AG09319 (cell line): Measurements from ENCODE around the gene TBC1D22A.

Source experiments
- DNase-seq: peaks from one replicate; pipeline ENCODE4 v3.0.0-alpha.2; 2010; ENCODE audit warnings: low read depth; ENCODE audit errors: extremely low read depth
- CTCF ChIP-seq: IDR thresholded peaks from 2 replicates; pipeline ENCODE4 v1.5.1; 2011; ENCODE audit warnings: low read depth, mild to moderate bottlenecking, inconsistent platforms, low read length, moderate library complexity

TBC1D22A gene

DNA sequence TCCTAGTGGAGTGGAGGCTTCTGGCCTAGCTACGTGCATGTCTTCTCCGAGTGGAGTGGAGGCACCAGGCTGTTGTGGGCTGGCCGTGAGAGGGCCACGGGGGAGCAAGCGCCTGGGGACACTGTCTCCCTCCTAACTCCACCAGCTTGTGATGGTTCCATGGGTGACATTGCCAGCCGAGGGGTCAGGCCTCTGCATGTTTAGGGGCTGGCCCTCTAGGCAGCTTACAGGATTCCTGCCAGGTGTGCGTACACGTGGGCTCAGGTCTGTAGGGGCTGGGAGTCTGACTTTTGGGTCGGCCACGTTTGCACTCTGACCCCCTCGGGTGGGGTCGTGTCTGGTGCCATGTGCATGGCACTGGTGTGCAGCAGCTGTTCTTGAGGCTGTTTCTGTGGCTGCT, 31.6 kb downstream of the TBC1D22A start:
- no peak for DNase-seq

GRCh38 chr22:46794491-46794890, 32.0 kb downstream of the TBC1D22A start:
- no peak for TF ChIP-seq CTCF
- no peak for DNase-seq

More for the DNA sequence above, 31.6 kb downstream of the TBC1D22A start:
- no peak for TF ChIP-seq CTCF

DNA sequence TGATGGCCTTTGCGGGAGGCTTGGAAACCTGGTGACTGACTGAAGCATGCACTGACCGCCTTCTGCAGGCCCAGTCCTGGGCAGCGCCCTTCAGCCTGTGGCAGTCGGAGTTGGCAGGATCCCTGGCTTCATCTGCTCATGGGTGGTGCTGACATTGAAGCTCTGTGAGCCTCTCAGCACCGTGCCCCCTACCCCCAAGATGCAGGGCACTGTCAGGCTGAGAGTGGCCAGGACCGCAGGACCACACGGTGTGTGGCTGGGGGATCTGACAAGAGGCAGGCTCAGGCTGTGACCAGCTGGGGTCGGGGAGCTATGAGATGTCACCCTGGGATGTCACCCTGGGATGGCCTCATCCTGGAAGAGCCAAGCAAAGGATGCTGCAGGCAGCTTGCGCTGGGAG, 32.7 kb downstream of the TBC1D22A start:
- DNase-seq = no peak
- TF ChIP-seq CTCF = no peak

- no peak for DNase-seq
- no peak for TF ChIP-seq CTCF
These were observed 33.6 kb downstream of the TBC1D22A start for GRCh38 chr22:46795845-46796565.

- TF ChIP-seq CTCF = no peak
- DNase-seq = no peak
These were observed 34.2 kb downstream of the TBC1D22A start for GRCh38 chr22:46796566-46797195.

GRCh38 chr22:46797355-46797754, 34.9 kb downstream of the TBC1D22A start:
- no peak for DNase-seq
- TF ChIP-seq CTCF = no peak; the same call in 1 of the 2 replicates

DNA sequence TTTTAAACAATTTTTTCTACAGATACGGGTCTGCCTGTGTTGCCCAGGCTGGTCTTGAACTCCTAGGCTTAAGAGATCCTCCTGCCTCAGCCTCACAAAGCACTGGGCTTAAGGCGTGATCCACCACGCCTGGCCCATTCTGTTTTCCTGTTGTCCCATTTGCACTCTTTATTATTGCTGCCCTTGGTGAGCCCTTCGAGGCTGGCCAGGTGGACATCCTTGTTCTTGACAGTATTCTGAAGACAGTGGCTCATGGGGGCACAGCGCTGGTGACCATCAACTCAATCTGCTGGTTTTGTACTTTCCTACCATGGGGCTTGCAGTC, 35.6 kb downstream of the TBC1D22A start:
- no peak for TF ChIP-seq CTCF
- no peak for DNase-seq
